Neutrophil (primary cell): ENCODE measurements around the gene PTPN21.

ENCODE experiments used
- H3K27ac ChIP-seq: fragments of 200-600 bp; sonication (generic); 2 replicates; pipeline ENCODE4 v1.5.1; 2016; ENCODE audit warnings: mild to moderate bottlenecking, moderate library complexity
- H3K27me3 ChIP-seq: fragments of 200-600 bp; sonication (generic); 2 replicates; pipeline ENCODE4 v1.6.0; 2016; ENCODE audit warnings: mild to moderate bottlenecking
- H3K36me3 ChIP-seq: fragments of 200-600 bp; sonication (generic); 2 replicates; pipeline ENCODE4 v1.5.1; 2017
- H3K4me1 ChIP-seq, 2 experiments: fragments of 200-600 bp in 1 of 2; sonication (generic) in 1 of 2; 1 replicate in 1 of 2; 2 replicates in 1 of 2; pipeline versions ENCODE4 v1.5.1 to v1.6.1; 2013 to 2016; ENCODE audit warnings: low read depth in 1 of 2, low read length in 1 of 2, mild to moderate bottlenecking in 1 of 2, moderate library complexity in 1 of 2; ENCODE audit not compliant: control insufficient read depth in 1 of 2, insufficient read depth in 1 of 2
- H3K4me3 ChIP-seq, 2 experiments: fragments of 200-600 bp in 1 of 2; sonication (generic) in 1 of 2; 1 replicate in 1 of 2; 2 replicates in 1 of 2; pipeline ENCODE4 v1.5.1; 2013 to 2016; ENCODE audit warnings: low read depth in 1 of 2, low read length in 1 of 2, mild to moderate bottlenecking in 1 of 2, moderate library complexity in 1 of 2
- H3K9me3 ChIP-seq: fragments of 200-600 bp; sonication (generic); 2 replicates; pipeline ENCODE4 v1.5.1; 2016
- CTCF ChIP-seq: fragments of 200-600 bp; sonication (generic); IDR thresholded peaks from 2 replicates; pipeline ENCODE4 v1.5.1; 2016; ENCODE audit warnings: antibody characterized with exemption

PTPN21 gene

GRCh38 chr14:88430976-88431375, 123.8 kb downstream of the PTPN21 start:
- H3K27ac ChIP-seq, result no peak overlapping the region
- no peaks in the 10 kb centered on the region for H3K36me3 ChIP-seq
- TF ChIP-seq CTCF, result no peak
- no peak overlapping the region for H3K4me3 ChIP-seq
- no peaks in the 10 kb centered on the region for H3K4me1 ChIP-seq
- no peaks in the 10 kb centered on the region for H3K27me3 ChIP-seq
- no peaks in the 10 kb centered on the region for H3K9me3 ChIP-seq

GRCh38 chr14:88426271-88426670, 128.5 kb downstream of the PTPN21 start:
- no peaks in the 10 kb centered on the region for H3K9me3 ChIP-seq
- H3K4me3 ChIP-seq, result no peak overlapping the region
- no peaks in the 10 kb centered on the region for H3K27me3 ChIP-seq
- H3K4me1 ChIP-seq, result no peaks in the 10 kb centered on the region
- no peak overlapping the region for H3K27ac ChIP-seq
- H3K36me3 ChIP-seq, result no peaks in the 10 kb centered on the region
- no peak for TF ChIP-seq CTCF

GRCh38 chr14:88424573-88424972, 130.2 kb downstream of the PTPN21 start:
- Histone ChIP-seq H3K27ac (no peak overlapping the region), H3K36me3 (no peaks in the 10 kb centered on the region), H3K4me3 (no peak overlapping the region), H3K9me3 (no peaks in the 10 kb centered on the region), H3K27me3 (no peaks in the 10 kb centered on the region), H3K4me1 (no peaks in the 10 kb centered on the region)
- TF ChIP-seq CTCF, result no peak

DNA sequence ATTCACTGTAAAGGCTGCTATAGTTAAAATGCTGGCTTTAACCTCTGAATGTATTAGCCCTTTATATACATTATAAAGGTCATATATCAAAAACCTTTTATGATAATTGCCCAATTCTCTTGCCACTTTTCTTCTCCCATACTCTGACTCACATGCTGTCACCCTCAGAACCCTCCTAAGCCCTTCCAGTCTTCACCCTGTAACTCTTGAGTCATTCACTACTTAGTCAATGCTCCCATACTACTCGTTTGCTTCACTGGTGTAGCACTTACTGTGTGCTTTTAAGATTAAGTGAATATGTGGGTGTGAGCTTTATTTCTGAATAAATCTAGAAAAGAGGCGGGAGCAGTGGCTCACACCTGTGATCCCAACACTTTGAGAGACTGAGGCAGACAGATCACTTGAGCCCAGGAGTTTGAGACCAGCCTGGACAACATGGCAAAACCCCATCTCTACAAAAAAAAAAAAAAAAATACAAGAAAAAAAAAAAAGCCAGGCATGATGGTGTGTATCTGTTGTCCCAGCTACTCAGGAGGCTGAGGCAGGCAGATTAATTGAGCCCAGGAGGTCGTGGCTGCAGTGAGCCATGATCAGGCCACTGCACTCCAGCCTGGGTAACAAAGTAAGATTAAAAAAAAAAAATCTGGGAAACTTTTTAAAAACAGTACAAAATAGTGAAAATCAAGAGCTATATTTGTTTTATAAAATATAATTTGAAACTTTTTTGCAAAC, 131.7 kb downstream of the PTPN21 start:
- no peak for TF ChIP-seq CTCF
- Histone ChIP-seq H3K27me3 (no peaks in the 10 kb centered on the region), H3K36me3 (no peaks in the 10 kb centered on the region), H3K4me3 (no peak overlapping the region), H3K4me1 (no peaks in the 10 kb centered on the region), H3K27ac (no peak overlapping the region), H3K9me3 (no peaks in the 10 kb centered on the region)

DNA sequence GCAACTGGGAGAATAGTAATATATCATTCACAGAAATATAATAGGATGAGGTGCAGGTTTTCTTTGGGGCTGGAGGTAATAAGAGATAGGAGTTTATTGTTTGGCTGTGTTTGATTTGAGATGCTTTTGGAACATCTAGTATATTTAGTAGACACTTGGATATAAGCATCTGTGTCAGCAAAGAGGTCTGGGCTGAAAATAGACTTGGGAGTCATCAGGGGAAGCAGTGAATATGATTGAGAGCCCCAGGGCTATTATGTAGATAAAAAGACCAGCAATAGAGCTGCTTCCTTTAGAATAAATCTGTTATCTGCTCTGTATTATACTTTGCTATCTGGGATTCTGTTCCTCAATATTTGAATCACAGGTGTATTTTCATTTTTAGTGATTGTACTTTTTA, 132.8 kb downstream of the PTPN21 start:
- H3K4me3 ChIP-seq, result no peak overlapping the region
- TF ChIP-seq CTCF, result no peak
- no peaks in the 10 kb centered on the region for H3K9me3 ChIP-seq

More for the DNA sequence above, 132.8 kb downstream of the PTPN21 start:
- Histone ChIP-seq H3K36me3 (no peaks in the 10 kb centered on the region), H3K27me3 (no peaks in the 10 kb centered on the region), H3K27ac (no peak overlapping the region), H3K4me1 (no peaks in the 10 kb centered on the region)
